Progenitor cell of endocrine pancreas (in vitro differentiated cells): Measurements from ENCODE around the gene GXYLT2. TPM values are rescaled to one million over a fixed set of nuclear protein-coding genes. Genes with fewer than 3 reads are reported as not detected.
A peak's percentile ranks its signal among the peaks of the same experiment; 100 is the strongest.
"Not testable (repeated sequence)": the region's sequence is repeated elsewhere in the genome, so short reads cannot be mapped to it uniquely, and the experiment has no call there.

Experiments used
- DNase-seq: peaks from one replicate; pipeline ENCODE4 v3.0.0; 2021; ENCODE audit warnings: low spot score; ENCODE audit not compliant: unreplicated experiment
- H3K27ac Mint-ChIP-seq: 2 replicates; pipeline ENCODE4 v1.8.0; 2021; ENCODE audit warnings: mild to moderate bottlenecking, moderate library complexity, mixed read lengths
- H3K27me3 Mint-ChIP-seq: 2 replicates; pipeline ENCODE4 v1.8.0; 2021; ENCODE audit warnings: mixed read lengths
- H3K36me3 Mint-ChIP-seq: 2 replicates; pipeline ENCODE4 v1.8.0; 2022; ENCODE audit warnings: mixed read lengths; ENCODE audit not compliant: insufficient read depth
- H3K4me1 Mint-ChIP-seq: 2 replicates; pipeline ENCODE4 v1.8.0; 2021; ENCODE audit warnings: low read depth, mixed read lengths
- H3K4me3 Mint-ChIP-seq: 2 replicates; pipeline ENCODE4 v1.8.0; 2021; ENCODE audit warnings: low read depth, mild to moderate bottlenecking, moderate library complexity, mixed read lengths
- H3K9me3 Mint-ChIP-seq: 2 replicates; pipeline ENCODE4 v1.8.0; 2021; ENCODE audit warnings: low read depth, mixed read lengths
- CTCF ChIP-seq: fragments of 200-600 bp; sonication (generic); IDR thresholded peaks from one replicate; pipeline ENCODE4 v1.5.0; 2021; ENCODE audit warnings: antibody characterized with exemption, mild to moderate bottlenecking; ENCODE audit not compliant: unreplicated experiment
- total RNA-seq: library from RNA; stranded (reverse); gene quantifications from 2 replicates; pipeline ENCODE4 v1.2.1, GENCODE V29; 2021

GXYLT2 gene
- total RNA-seq, 1 donor from 2014 or later: 6.0 TPM

GRCh38 chr3:72999951-73000350 is 112.1 kb downstream of the GXYLT2 start:
- H3K27me3 Mint-ChIP-seq: no peaks in the 10 kb centered on the region
- peak overlapping the region; percentile 81 for H3K4me3 Mint-ChIP-seq
- peak overlapping the region; percentile 76 for H3K27ac Mint-ChIP-seq
- TF ChIP-seq CTCF: no peak
- H3K9me3 Mint-ChIP-seq: no peaks in the 10 kb centered on the region
- peaks cover 24% of the 10 kb centered on the region for H3K36me3 Mint-ChIP-seq
- peaks cover 32% of the 10 kb centered on the region for H3K4me1 Mint-ChIP-seq
- no peak for DNase-seq

GRCh38 chr3:73003050-73003449 is 115.2 kb downstream of the GXYLT2 start:
- peaks cover 37% of the 10 kb centered on the region for H3K36me3 Mint-ChIP-seq
- peaks cover 30% of the 10 kb centered on the region for H3K4me1 Mint-ChIP-seq
- not testable (repeated sequence) for H3K27ac Mint-ChIP-seq

GRCh38 chr3:73004316-73004715 is 116.5 kb downstream of the GXYLT2 start:
- H3K36me3 Mint-ChIP-seq: peaks cover 36% of the 10 kb centered on the region
- H3K27ac Mint-ChIP-seq: peak overlapping the region; percentile 85
- no peaks in the 10 kb centered on the region for H3K27me3 Mint-ChIP-seq
- H3K9me3 Mint-ChIP-seq: no peaks in the 10 kb centered on the region
- DNase-seq: no peak
- TF ChIP-seq CTCF: no peak
- H3K4me3 Mint-ChIP-seq: no peak overlapping the region
- H3K4me1 Mint-ChIP-seq: peaks cover 30% of the 10 kb centered on the region

More at GRCh38 chr3:73003050-73003449, 115.2 kb downstream of the GXYLT2 start:
- not testable (repeated sequence) for DNase-seq, H3K9me3 Mint-ChIP-seq, H3K27me3 Mint-ChIP-seq
- H3K4me3 Mint-ChIP-seq: peak overlapping the region; percentile 3

GRCh38 chr3:73007992-73008712 is 120.3 kb downstream of the GXYLT2 start:
- no peak overlapping the region for H3K27ac Mint-ChIP-seq
- no peaks in the 10 kb centered on the region for H3K9me3 Mint-ChIP-seq
- no peak for DNase-seq
- peaks cover 34% of the 10 kb centered on the region for H3K36me3 Mint-ChIP-seq
- no peak overlapping the region for H3K4me3 Mint-ChIP-seq
- peaks cover 31% of the 10 kb centered on the region for H3K4me1 Mint-ChIP-seq
- H3K27me3 Mint-ChIP-seq: no peaks in the 10 kb centered on the region
- no peak for TF ChIP-seq CTCF

- Mint-ChIP-seq H3K9me3 (no peaks in the 10 kb centered on the region), H3K4me1 (peaks cover 31% of the 10 kb centered on the region), H3K36me3 (peaks cover 30% of the 10 kb centered on the region), H3K27ac (peak overlapping the region; percentile 54), H3K27me3 (no peaks in the 10 kb centered on the region), H3K4me3 (no peak overlapping the region)
- no peak for TF ChIP-seq CTCF
- DNase-seq: no peak
These were observed 121.2 kb downstream of the GXYLT2 start for GRCh38 chr3:73009008-73009407.

GRCh38 chr3:73009750-73010149 is 121.9 kb downstream of the GXYLT2 start:
- no peak for DNase-seq
- no peaks in the 10 kb centered on the region for H3K9me3 Mint-ChIP-seq
- H3K27me3 Mint-ChIP-seq: no peaks in the 10 kb centered on the region
- peaks cover 24% of the 10 kb centered on the region for H3K36me3 Mint-ChIP-seq
- peaks cover 31% of the 10 kb centered on the region for H3K4me1 Mint-ChIP-seq
- no peak overlapping the region for H3K27ac Mint-ChIP-seq
- TF ChIP-seq CTCF: no peak
- no peak overlapping the region for H3K4me3 Mint-ChIP-seq
